GM10248 (cell line): Measurements from ENCODE around the gene CUL4B.

Experiments
- CTCF ChIA-PET: fragments of 300-600 bp; sonication (Branson Sonifier 250); formaldehyde crosslinking; extraction: SDS; loops from one replicate; lab custom pipeline; 2021; ENCODE audit warnings: antibody characterized with exemption; lab: Yijun Ruan, JAX
- POLR2A ChIA-PET: fragments of 350-650 bp; sonication (Branson Sonifier 250); formaldehyde crosslinking; extraction: SDS; loops from one replicate; lab custom pipeline; 2020; ENCODE audit warnings: antibody characterized with exemption; lab: Yijun Ruan, JAX
- DNase-seq: peaks from one replicate; pipeline ENCODE4 v3.0.0; 2012; ENCODE audit errors: extremely low spot score
- CTCF ChIP-seq: IDR thresholded peaks from 2 replicates; pipeline ENCODE4 v1.5.1; 2012; ENCODE audit warnings: mild to moderate bottlenecking, low read depth; ENCODE audit errors: extremely low read depth, missing control alignments, control extremely low read depth

Gene CUL4B

GRCh38 chrX:120570011-120570600 is 9.3 kb upstream of the CUL4B start:
- ChIA-PET CTCF (no interaction called here), POLR2A (interaction anchor here (0.6 kb wide), 1 partner anchor 34 kb away, joined by 3 read pairs; the partner anchor contains the start of gene MCTS1)
- TF ChIP-seq CTCF = no peak
- no peak for DNase-seq

GRCh38 chrX:120568609-120569008 is 7.8 kb upstream of the CUL4B start:
- TF ChIP-seq CTCF = no peak
- POLR2A ChIA-PET = no interaction called here
- CTCF ChIA-PET = no interaction called here
- no peak for DNase-seq

GRCh38 chrX:120568035-120568434 is 7.3 kb upstream of the CUL4B start:
- ChIA-PET POLR2A (no interaction called here), CTCF (no interaction called here)
- TF ChIP-seq CTCF = no peak
- DNase-seq = no peak

- TF ChIP-seq CTCF = no peak
- POLR2A ChIA-PET = no interaction called here
- CTCF ChIA-PET = interaction anchor here (0.7 to 2.3 kb wide), 2 partner anchors 9 to 29 kb away, joined by 3 to 6 read pairs; no protein-coding TSS in a partner anchor
- DNase-seq = no peak
Observed at GRCh38 chrX:120566817-120567216, 6.1 kb upstream of the CUL4B start.

- CTCF ChIA-PET = interaction anchor here (2.3 kb wide), 1 partner anchor 11 kb away, joined by 6 read pairs; no protein-coding TSS in a partner anchor
- POLR2A ChIA-PET = interaction anchor here (0.5 kb wide), 1 partner anchor 39 kb away, joined by 4 read pairs; the partner anchor contains the start of gene MCTS1
- no peak for DNase-seq
- no peak for TF ChIP-seq CTCF
Observed at GRCh38 chrX:120564925-120565324, 4.2 kb upstream of the CUL4B start.

GRCh38 chrX:120562569-120562926 is 1.8 kb upstream of the CUL4B start:
- no peak for DNase-seq
- POLR2A ChIA-PET = no interaction called here
- CTCF ChIA-PET = interaction anchor here (1.2 kb wide), 1 partner anchor 28 kb away, joined by 3 read pairs; no protein-coding TSS in a partner anchor
- no peak for TF ChIP-seq CTCF
